ENCODE data around the gene NCOA3. TPM values are rescaled to one million over a fixed set of nuclear protein-coding genes. Genes with fewer than 3 reads are reported as not detected.

NCOA3 gene
- total RNA-seq, 5 donors from 2014 or later (not counting 1 experiment from before 2014, with no cell fraction given): 64.4 to 89.2 (median 68.9) TPM

- H3K4me3 Mint-ChIP-seq: no peak overlapping the region
These were observed 179.3 kb downstream of the NCOA3 start for GRCh38 chr20:47680804-47681529.

GRCh38 chr20:47682028-47682783, 180.5 kb downstream of the NCOA3 start:
- CTCF ChIA-PET: no interaction called here

More at GRCh38 chr20:47680804-47681529, 179.3 kb downstream of the NCOA3 start:
- Mint-ChIP-seq H3K4me1 (peaks cover 0 to 3% (median 0%) of the 10 kb centered on the region in 3 donors), H3K9me3 (no peaks in the 10 kb centered on the region), H3K27me3 (no peaks in the 10 kb centered on the region), H3K27ac (no peak overlapping the region), H3K36me3 (no peaks in the 10 kb centered on the region)
- Histone ChIP-seq H3K9me3 (no peaks in the 10 kb centered on the region), H3K27me3 (replicated peaks in 1 of 2; ENCODE audit: control insufficient read depth in 2 of 2, extremely low read depth in 1 of 2, insufficient read depth in 2 of 2, low read length in 1 of 2) (peaks cover 0 to 24% of the 10 kb centered on the region in 2 experiments), H3K36me3 (ENCODE audit: control insufficient read depth in 2 of 2, extremely low read depth in 1 of 2, insufficient read depth in 1 of 2, low read length in 1 of 2) (no peaks in the 10 kb centered on the region), H3K27ac (ENCODE audit: low read length) (no peak overlapping the region), H3K4me3 (ENCODE audit: control insufficient read depth in 1 of 2, extremely low read depth in 1 of 2, low read length in 1 of 2) (no peak overlapping the region), H3K4me1 (ENCODE audit: control insufficient read depth in 1 of 2, extremely low read depth in 1 of 2, insufficient read depth in 2 of 2, low read length in 2 of 2) (peaks cover 0 to 7% of the 10 kb centered on the region in 2 experiments)
- DNase-seq: no peak
- ChIA-PET POLR2A (interaction anchor here in 1 of 2 donors (0.6 kb wide), 1 partner anchor 944 kb away, joined by 3 read pairs; no protein-coding TSS in a partner anchor), CTCF (interaction anchor here in 1 of 2 donors (0.6 kb wide), 1 partner anchor 159 kb away, joined by 4 read pairs; no protein-coding TSS in a partner anchor)
- ATAC-seq (replicated peaks in 1 of 4): no peak
- 80% methylated on average over 4 of the region's 6 CpGs for WGBS (ENCODE audit: insufficient coverage)

DNA sequence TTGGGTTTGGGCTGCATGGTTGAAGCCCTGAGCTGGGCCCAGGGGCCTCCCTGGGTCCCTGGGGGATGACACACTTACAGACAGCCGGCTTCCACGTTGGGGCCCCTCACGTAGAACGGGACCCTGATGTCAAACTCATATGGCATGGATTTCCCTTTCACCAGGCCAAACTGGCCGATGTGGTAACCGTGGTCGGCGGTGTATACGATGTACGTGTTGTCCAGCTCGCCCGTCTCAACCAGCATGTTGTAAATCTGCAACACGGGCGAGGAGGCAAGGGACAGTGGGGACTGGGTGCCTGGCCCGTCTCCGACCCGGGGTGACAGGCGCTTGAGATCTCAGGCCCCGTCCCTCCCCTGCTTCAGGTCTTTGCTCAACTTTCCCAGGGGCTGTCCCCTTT, 181.2 kb downstream of the NCOA3 start:
- peaks cover 0 to 27% of the 10 kb centered on the region in 2 experiments for H3K27me3 ChIP-seq (replicated peaks in 1 of 2; ENCODE audit: control insufficient read depth in 2 of 2, extremely low read depth in 1 of 2, insufficient read depth in 2 of 2, low read length in 1 of 2)
- H3K36me3 ChIP-seq (ENCODE audit: control insufficient read depth in 2 of 2, extremely low read depth in 1 of 2, insufficient read depth in 1 of 2, low read length in 1 of 2): no peaks in the 10 kb centered on the region
- peaks cover 0 to under 1% of the 10 kb centered on the region in 2 experiments for H3K4me1 ChIP-seq (ENCODE audit: control insufficient read depth in 1 of 2, extremely low read depth in 1 of 2, insufficient read depth in 2 of 2, low read length in 2 of 2)
- H3K9me3 ChIP-seq: no peaks in the 10 kb centered on the region
- H3K27me3 Mint-ChIP-seq: peaks cover 0 to 6% of the 10 kb centered on the region in 2 donors
- no peak overlapping the region for H3K4me3 Mint-ChIP-seq
- no peaks in the 10 kb centered on the region for H3K9me3 Mint-ChIP-seq
- H3K4me1 Mint-ChIP-seq: peaks cover 0 to 3% (median 0%) of the 10 kb centered on the region in 3 donors
- POLR2A ChIA-PET: no interaction called here
- H3K27ac ChIP-seq (ENCODE audit: low read length): no peak overlapping the region
- no peak overlapping the region for H3K27ac Mint-ChIP-seq
- WGBS (ENCODE audit: insufficient coverage): 91% methylated on average over 19 of the region's 19 CpGs
- DNase-seq (no peak), ATAC-seq (replicated peaks in 1 of 4) (no peak)
- CTCF ChIA-PET: no interaction called here
- H3K36me3 Mint-ChIP-seq: no peaks in the 10 kb centered on the region
- H3K4me3 ChIP-seq (ENCODE audit: control insufficient read depth in 1 of 2, extremely low read depth in 1 of 2, low read length in 1 of 2): no peak overlapping the region

More at GRCh38 chr20:47682028-47682783, 180.5 kb downstream of the NCOA3 start:
- Histone ChIP-seq H3K27ac (ENCODE audit: low read length) (no peak overlapping the region), H3K36me3 (ENCODE audit: control insufficient read depth in 2 of 2, extremely low read depth in 1 of 2, insufficient read depth in 1 of 2, low read length in 1 of 2) (no peaks in the 10 kb centered on the region), H3K4me3 (ENCODE audit: control insufficient read depth in 1 of 2, extremely low read depth in 1 of 2, low read length in 1 of 2) (no peak overlapping the region), H3K27me3 (replicated peaks in 1 of 2; ENCODE audit: control insufficient read depth in 2 of 2, extremely low read depth in 1 of 2, insufficient read depth in 2 of 2, low read length in 1 of 2) (peaks cover 0 to 31% of the 10 kb centered on the region in 2 experiments), H3K4me1 (ENCODE audit: control insufficient read depth in 1 of 2, extremely low read depth in 1 of 2, insufficient read depth in 2 of 2, low read length in 2 of 2) (peaks cover 0 to 7% of the 10 kb centered on the region in 2 experiments), H3K9me3 (no peaks in the 10 kb centered on the region)
- Mint-ChIP-seq H3K27me3 (no peaks in the 10 kb centered on the region), H3K27ac (no peak overlapping the region), H3K9me3 (no peaks in the 10 kb centered on the region), H3K4me1 (peaks cover 0 to 3% (median 0%) of the 10 kb centered on the region in 3 donors), H3K36me3 (no peaks in the 10 kb centered on the region), H3K4me3 (no peak overlapping the region)
- ATAC-seq (replicated peaks in 1 of 4) (no peak), DNase-seq (no peak)
- 85% methylated on average over 22 of the region's 22 CpGs for WGBS (ENCODE audit: insufficient coverage)
- POLR2A ChIA-PET: no interaction called here

GRCh38 chr20:47684306-47685080, 182.8 kb downstream of the NCOA3 start:
- H3K9me3 ChIP-seq: no peaks in the 10 kb centered on the region
- ChIA-PET CTCF (no interaction called here), POLR2A (no interaction called here)
- ATAC-seq (replicated peaks in 1 of 4) (no peak), DNase-seq (no peak)
- no peak overlapping the region for H3K4me3 Mint-ChIP-seq
- H3K36me3 ChIP-seq (ENCODE audit: control insufficient read depth in 2 of 2, extremely low read depth in 1 of 2, insufficient read depth in 1 of 2, low read length in 1 of 2): no peaks in the 10 kb centered on the region
- no peak overlapping the region for H3K27ac Mint-ChIP-seq
- 86% methylated on average over 24 of the region's 26 CpGs for WGBS (ENCODE audit: insufficient coverage)
- H3K9me3 Mint-ChIP-seq: no peaks in the 10 kb centered on the region
- peaks cover 0 to 26% of the 10 kb centered on the region in 2 experiments for H3K27me3 ChIP-seq (replicated peaks in 1 of 2; ENCODE audit: control insufficient read depth in 2 of 2, extremely low read depth in 1 of 2, insufficient read depth in 2 of 2, low read length in 1 of 2)
- H3K27me3 Mint-ChIP-seq: peaks cover 0 to 6% of the 10 kb centered on the region in 2 donors
- H3K4me1 ChIP-seq (ENCODE audit: control insufficient read depth in 1 of 2, extremely low read depth in 1 of 2, insufficient read depth in 2 of 2, low read length in 2 of 2): no peaks in the 10 kb centered on the region
- H3K4me1 Mint-ChIP-seq: no peaks in the 10 kb centered on the region
- no peak overlapping the region for H3K27ac ChIP-seq (ENCODE audit: low read length)
- no peak overlapping the region for H3K4me3 ChIP-seq (ENCODE audit: control insufficient read depth in 1 of 2, extremely low read depth in 1 of 2, low read length in 1 of 2)
- no peaks in the 10 kb centered on the region for H3K36me3 Mint-ChIP-seq

DNA sequence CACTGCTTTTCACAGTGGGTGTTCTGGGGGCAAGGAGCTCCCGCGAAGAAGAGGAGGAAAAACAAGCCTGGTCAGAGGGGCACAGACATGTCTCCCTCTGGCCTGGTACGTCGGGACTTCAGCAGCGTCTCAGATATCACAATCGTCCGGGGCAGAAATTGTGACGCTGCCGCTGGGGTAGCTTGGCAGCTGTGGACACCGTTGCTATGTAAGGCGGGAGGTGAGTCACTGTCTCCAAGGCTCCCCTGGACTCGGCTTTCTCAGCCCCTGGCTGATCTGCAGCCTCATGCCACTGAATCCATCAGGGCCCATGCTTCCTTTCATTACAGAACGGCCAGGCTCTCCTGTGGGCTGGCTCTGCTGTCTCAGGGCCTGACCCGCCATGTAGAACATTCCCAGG, 184.9 kb downstream of the NCOA3 start:
- H3K27ac Mint-ChIP-seq: no peak overlapping the region
- WGBS (ENCODE audit: insufficient coverage): 86% methylated on average over 13 of the region's 14 CpGs
- POLR2A ChIA-PET: no interaction called here

More for the DNA sequence above, 184.9 kb downstream of the NCOA3 start:
- Histone ChIP-seq H3K27me3 (replicated peaks in 1 of 2; ENCODE audit: control insufficient read depth in 2 of 2, extremely low read depth in 1 of 2, insufficient read depth in 2 of 2, low read length in 1 of 2) (peaks cover 0 to 20% of the 10 kb centered on the region in 2 experiments), H3K9me3 (no peaks in the 10 kb centered on the region), H3K4me3 (ENCODE audit: control insufficient read depth in 1 of 2, extremely low read depth in 1 of 2, low read length in 1 of 2) (no peak overlapping the region), H3K36me3 (ENCODE audit: control insufficient read depth in 2 of 2, extremely low read depth in 1 of 2, insufficient read depth in 1 of 2, low read length in 1 of 2) (no peaks in the 10 kb centered on the region), H3K4me1 (ENCODE audit: control insufficient read depth in 1 of 2, extremely low read depth in 1 of 2, insufficient read depth in 2 of 2, low read length in 2 of 2) (no peaks in the 10 kb centered on the region), H3K27ac (ENCODE audit: low read length) (no peak overlapping the region)
- ATAC-seq (replicated peaks in 1 of 4): no peak
- no peaks in the 10 kb centered on the region for H3K4me1 Mint-ChIP-seq
- DNase-seq: no peak
- H3K27me3 Mint-ChIP-seq: peaks cover 7 to 10% of the 10 kb centered on the region in 2 donors
- no peaks in the 10 kb centered on the region for H3K36me3 Mint-ChIP-seq
- no peak overlapping the region for H3K4me3 Mint-ChIP-seq
- H3K9me3 Mint-ChIP-seq: no peaks in the 10 kb centered on the region
- CTCF ChIA-PET: no interaction called here
